H1 (cell line): Measurements from ENCODE around the gene SLC26A11. TPM values are rescaled to one million over a fixed set of nuclear protein-coding genes. Genes with fewer than 3 reads are reported as not detected.

ENCODE experiments used
- KDM1A ChIP-seq: fragments of 200-600, 300-600 bp; sonication (generic); IDR thresholded peaks from 2 replicates; pipeline ENCODE4 v1.7.1; 2016; ENCODE audit warnings: mild to moderate bottlenecking, low read length, borderline replicate concordance
- RXRA ChIP-seq: IDR thresholded peaks from 2 replicates; pipeline ENCODE4 v1.6.1; 2011; ENCODE audit warnings: low read depth, mild to moderate bottlenecking, low read length, moderate library complexity; ENCODE audit not compliant: insufficient read depth
- polyA plus RNA-seq, 7 experiments: library from polyadenylated mRNA; depleted of rRNA in 3 of 7; stranded (reverse) in 5 of 7; unstranded in 2 of 7; fragments of >200 nt in 5 of 7; fragments of 200-250 nt in 2 of 7; gene quantifications; 1 replicate in 5 of 7; 2 replicates in 1 of 7; 4 replicates in 1 of 7; pipeline versions ENCODE4 v1.2.1 to v1.2.3, GENCODE V29; 2011 to 2013; ENCODE audit warnings: missing spikeins in 2 of 7, mixed read lengths in 2 of 7
- total RNA-seq: library from RNA; stranded (reverse); fragmentation: NEBNext Ultra II Directional; extraction: Animal tissue kit (Norgen Biotek cat#: 25700); gene quantifications from 2 replicates; pipeline ENCODE4 v1.2.1, GENCODE V29; 2021

SLC26A11 gene
- total and polyA plus RNA-seq, 2 of the 8 experiments (the other 6 are each of a cell fraction or from before 2014, with no cell fraction given) = 15.5 to 25.9 TPM

DNA sequence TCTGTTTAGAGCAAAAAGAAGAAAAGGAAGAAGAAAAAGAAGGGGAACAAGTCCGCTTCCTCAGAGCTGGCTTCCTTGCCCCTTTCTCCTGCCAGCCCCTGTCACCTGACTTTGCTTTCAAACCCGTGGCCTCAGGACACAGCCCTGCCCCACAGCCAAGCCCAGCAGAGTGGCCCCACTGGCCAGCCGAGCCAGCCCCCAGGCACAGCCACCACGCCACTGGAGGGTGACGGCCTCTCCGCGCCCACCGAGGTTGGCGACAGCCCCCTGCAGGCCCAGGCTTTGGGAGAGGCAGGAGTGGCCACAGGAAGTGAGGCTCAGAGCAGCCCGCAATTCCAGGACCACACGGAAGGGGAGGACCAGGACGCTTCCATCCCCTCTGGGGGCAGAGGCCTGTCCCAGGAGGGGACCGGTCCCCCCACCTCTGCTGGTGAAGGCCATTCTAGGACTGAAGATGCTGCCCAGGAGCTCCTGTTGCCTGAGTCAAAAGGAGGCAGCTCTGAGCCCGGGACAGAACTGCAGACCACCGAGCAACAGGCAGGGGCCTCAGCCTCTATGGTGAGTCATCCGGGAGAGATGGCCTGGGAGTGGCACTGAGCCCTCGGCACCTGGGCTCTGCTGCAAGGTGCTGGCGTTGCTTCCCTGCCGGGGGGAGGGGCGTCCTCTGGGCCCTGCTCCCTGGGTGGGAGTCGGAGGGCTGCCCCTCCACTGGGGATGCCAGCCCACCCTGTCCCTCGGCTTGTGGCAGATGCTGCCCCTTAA is 67.8 kb downstream of the SLC26A11 start (continued):
- TF ChIP-seq KDM1A (no peak), RXRA (no peak)
